Measurements from ENCODE around the gene CS.
"Not testable (repeated sequence)": the region's sequence is repeated elsewhere in the genome, so short reads cannot be mapped to it uniquely, and the experiment has no call there.

CS gene

GRCh38 chr12:56299853-56300643 is at the start of gene CS:
Gene CS (minus strand): TSS chr12:56300330. CDS start chr12:56300201, 129 bp downstream.
- DNase-seq (ENCODE audit: low read depth), result peak; percentile 95

- no peak for DNase-seq (ENCODE audit: low read depth)
These were observed 48.6 kb upstream of the CS start for GRCh38 chr12:56348776-56349175.

- not testable (repeated sequence) for DNase-seq (ENCODE audit: low read depth)
These were observed 47.1 kb upstream of the CS start for GRCh38 chr12:56347255-56347654.

- DNase-seq (ENCODE audit: low read depth), result peak; percentile 26
These were observed 46.5 kb upstream of the CS start for GRCh38 chr12:56346675-56347074.

- DNase-seq (ENCODE audit: low read depth), result not testable (repeated sequence)
These were observed 42.2 kb upstream of the CS start for GRCh38 chr12:56342290-56342689.

GRCh38 chr12:56341616-56342015 is 41.5 kb upstream of the CS start:
- DNase-seq (ENCODE audit: low read depth), result no peak

- DNase-seq (ENCODE audit: low read depth), result no peak
These were observed 39.0 kb upstream of the CS start for GRCh38 chr12:56339158-56339422.

- DNase-seq (ENCODE audit: low read depth), result peak; percentile 31
These were observed 38.4 kb upstream of the CS start, which contains the start of gene IL23A for GRCh38 chr12:56338308-56339157. Gene IL23A (plus strand): TSS chr12:56338884. CDS start chr12:56339045, 161 bp downstream.

GRCh38 chr12:56337753-56338251 is 37.7 kb upstream of the CS start:
- DNase-seq (ENCODE audit: low read depth), result peak; percentile 51

GRCh38 chr12:56336361-56337167 is 36.4 kb upstream of the CS start:
- DNase-seq (ENCODE audit: low read depth), result no peak

- not testable (repeated sequence) for DNase-seq (ENCODE audit: low read depth)
These were observed 35.4 kb upstream of the CS start for GRCh38 chr12:56335527-56335926.

- no peak for DNase-seq (ENCODE audit: low read depth)
These were observed 34.3 kb upstream of the CS start for GRCh38 chr12:56334490-56334793.

- peak; percentile 98 for DNase-seq (ENCODE audit: low read depth)
These were observed 33.8 kb upstream of the CS start, which contains the start of gene PAN2 for GRCh38 chr12:56333679-56334489. Gene PAN2 (minus strand): TSS chr12:56334000. CDS start chr12:56333094, 906 bp downstream.

- DNase-seq (ENCODE audit: low read depth), result no peak
These were observed 33.1 kb upstream of the CS start for GRCh38 chr12:56333197-56333678.

GRCh38 chr12:56332512-56333196 is 32.5 kb upstream of the CS start:
- DNase-seq (ENCODE audit: low read depth), result no peak

GRCh38 chr12:56330936-56331490 is 30.9 kb upstream of the CS start:
- no peak for DNase-seq (ENCODE audit: low read depth)

GRCh38 chr12:56326533-56326932 is 26.4 kb upstream of the CS start:
- DNase-seq (ENCODE audit: low read depth), result no peak

GRCh38 chr12:56326126-56326525 is 26.0 kb upstream of the CS start:
- no peak for DNase-seq (ENCODE audit: low read depth)

- DNase-seq (ENCODE audit: low read depth), result peak; percentile 57
These were observed 24.1 kb upstream of the CS start for GRCh38 chr12:56324206-56324605.

- DNase-seq (ENCODE audit: low read depth), result not testable (repeated sequence)
These were observed 21.5 kb upstream of the CS start for GRCh38 chr12:56321610-56322009.

Data from amniotic epithelial cell (primary cell).